Transverse colon (tissue), 4 donors: ENCODE results near the gene GLYATL1.
"Not testable (repeated sequence)": the region's sequence is repeated elsewhere in the genome, so short reads cannot be mapped to it uniquely, and the experiment has no call there.

Source experiments
- EP300 ChIP-seq: sonication (generic); formaldehyde crosslinking; IDR thresholded peaks from one replicate; pipeline ENCODE4 v1.6.1; 2017; ENCODE audit warnings: antibody characterized with exemption, low read depth
- POLR2A ChIP-seq: fragments of 450-650 bp; IDR thresholded peaks from one replicate; pipeline ENCODE4 v1.6.1; 2016; ENCODE audit warnings: antibody characterized with exemption, mild to moderate bottlenecking, moderate library complexity
- POLR2AphosphoS5 ChIP-seq, 3 donors: sonication (generic); formaldehyde crosslinking; IDR thresholded peaks; one replicate each; pipeline ENCODE4 v1.6.1; 2016; ENCODE audit warnings: antibody characterized with exemption in 3 of 3
- TF ChIP-seq, protein P1 (sequence below), 5 experiments: fragments of 200-600 bp in 3 of 5; fragments of 450-650 bp in 2 of 5; sonication (generic) in 3 of 5; IDR thresholded peaks; 1 replicate in 2 of 5; 2 replicates in 3 of 5; pipeline ENCODE4 v1.5.1; 2016 to 2017; ENCODE audit warnings: antibody characterized with exemption in 5 of 5, inconsistent platforms in 3 of 5, mild to moderate bottlenecking in 2 of 5, moderate library complexity in 1 of 5

DNA sequence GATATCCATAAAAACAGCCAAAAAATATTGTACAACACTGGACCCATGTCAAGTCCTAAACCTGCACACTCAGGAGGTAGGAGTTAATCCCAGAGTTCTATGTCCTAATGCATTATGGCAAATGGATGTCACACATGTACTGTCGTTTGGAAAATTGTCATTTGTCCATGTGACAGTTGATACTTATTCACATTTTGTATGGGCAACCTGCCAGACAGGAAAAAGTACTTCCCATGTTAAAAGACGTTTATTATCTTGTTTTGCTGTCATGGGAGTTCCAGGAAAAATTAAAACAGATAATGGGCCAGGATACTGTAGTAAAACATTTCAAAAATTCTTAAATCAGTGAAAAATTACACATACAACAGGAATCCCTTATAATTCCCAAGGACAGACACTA is 62.7 kb downstream of the GLYATL1 start:
- TF ChIP-seq POLR2AphosphoS5 (IDR thresholded peaks at IDR 0.05); EP300; POLR2A: not testable (repeated sequence)
- TF ChIP-seq, protein P1, sequence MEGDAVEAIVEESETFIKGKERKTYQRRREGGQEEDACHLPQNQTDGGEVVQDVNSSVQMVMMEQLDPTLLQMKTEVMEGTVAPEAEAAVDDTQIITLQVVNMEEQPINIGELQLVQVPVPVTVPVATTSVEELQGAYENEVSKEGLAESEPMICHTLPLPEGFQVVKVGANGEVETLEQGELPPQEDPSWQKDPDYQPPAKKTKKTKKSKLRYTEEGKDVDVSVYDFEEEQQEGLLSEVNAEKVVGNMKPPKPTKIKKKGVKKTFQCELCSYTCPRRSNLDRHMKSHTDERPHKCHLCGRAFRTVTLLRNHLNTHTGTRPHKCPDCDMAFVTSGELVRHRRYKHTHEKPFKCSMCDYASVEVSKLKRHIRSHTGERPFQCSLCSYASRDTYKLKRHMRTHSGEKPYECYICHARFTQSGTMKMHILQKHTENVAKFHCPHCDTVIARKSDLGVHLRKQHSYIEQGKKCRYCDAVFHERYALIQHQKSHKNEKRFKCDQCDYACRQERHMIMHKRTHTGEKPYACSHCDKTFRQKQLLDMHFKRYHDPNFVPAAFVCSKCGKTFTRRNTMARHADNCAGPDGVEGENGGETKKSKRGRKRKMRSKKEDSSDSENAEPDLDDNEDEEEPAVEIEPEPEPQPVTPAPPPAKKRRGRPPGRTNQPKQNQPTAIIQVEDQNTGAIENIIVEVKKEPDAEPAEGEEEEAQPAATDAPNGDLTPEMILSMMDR (IDR thresholded peaks at IDR 0.05) = not testable (repeated sequence)
